Ovary (tissue), 3 donors: ENCODE data around the gene POLD3.

ENCODE experiments used
- POLR2A ChIP-seq: fragments of 450-650 bp; IDR thresholded peaks from one replicate; pipeline ENCODE4 v1.6.1; 2017; ENCODE audit warnings: antibody characterized with exemption, mild to moderate bottlenecking, moderate library complexity
- TF ChIP-seq, protein P1 (sequence below), 3 donors: fragments of 450-650 bp in 2 of 3; fragments of 200-600 bp in 1 of 3; IDR thresholded peaks; one replicate each; pipeline versions ENCODE4 v1.5.1 to v1.8.0; 2016 to 2022; ENCODE audit warnings: antibody characterized with exemption in 3 of 3, mild to moderate bottlenecking in 1 of 3
- donor health status: DM: no; HTN: no; CAD: no.

DNA sequence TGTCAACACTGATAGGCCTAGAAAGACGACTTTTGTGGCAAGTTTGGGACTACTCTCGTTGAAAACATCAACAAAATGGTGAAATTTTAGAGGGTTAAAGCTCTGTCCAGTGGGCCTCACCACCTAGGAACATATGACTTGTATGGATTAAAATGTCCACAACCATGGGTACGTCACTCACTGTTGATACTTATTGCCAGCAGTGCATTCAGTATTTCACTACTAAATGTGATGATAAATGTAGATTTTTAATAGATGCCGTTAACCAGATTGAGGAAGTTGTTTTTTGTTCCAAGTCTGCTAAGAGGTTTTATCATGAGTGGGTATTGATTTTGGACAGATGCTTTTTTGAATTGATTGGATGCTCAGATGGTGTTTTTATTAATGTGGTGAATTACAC, 33.7 kb downstream of the POLD3 start:
- TF ChIP-seq, protein P1, sequence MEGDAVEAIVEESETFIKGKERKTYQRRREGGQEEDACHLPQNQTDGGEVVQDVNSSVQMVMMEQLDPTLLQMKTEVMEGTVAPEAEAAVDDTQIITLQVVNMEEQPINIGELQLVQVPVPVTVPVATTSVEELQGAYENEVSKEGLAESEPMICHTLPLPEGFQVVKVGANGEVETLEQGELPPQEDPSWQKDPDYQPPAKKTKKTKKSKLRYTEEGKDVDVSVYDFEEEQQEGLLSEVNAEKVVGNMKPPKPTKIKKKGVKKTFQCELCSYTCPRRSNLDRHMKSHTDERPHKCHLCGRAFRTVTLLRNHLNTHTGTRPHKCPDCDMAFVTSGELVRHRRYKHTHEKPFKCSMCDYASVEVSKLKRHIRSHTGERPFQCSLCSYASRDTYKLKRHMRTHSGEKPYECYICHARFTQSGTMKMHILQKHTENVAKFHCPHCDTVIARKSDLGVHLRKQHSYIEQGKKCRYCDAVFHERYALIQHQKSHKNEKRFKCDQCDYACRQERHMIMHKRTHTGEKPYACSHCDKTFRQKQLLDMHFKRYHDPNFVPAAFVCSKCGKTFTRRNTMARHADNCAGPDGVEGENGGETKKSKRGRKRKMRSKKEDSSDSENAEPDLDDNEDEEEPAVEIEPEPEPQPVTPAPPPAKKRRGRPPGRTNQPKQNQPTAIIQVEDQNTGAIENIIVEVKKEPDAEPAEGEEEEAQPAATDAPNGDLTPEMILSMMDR (IDR thresholded peaks at IDR 0.05) = no peak
- TF ChIP-seq POLR2A = no peak
